IMR-90 (cell line): ENCODE measurements around the gene CD36. TPM values are rescaled to one million over a fixed set of nuclear protein-coding genes. Genes with fewer than 3 reads are reported as not detected.

Source experiments
- ATAC-seq: fragments of 200-7000 bp; cut with Tn5 transposase; 2 replicates; pipeline ENCODE4 v1.9.1; 2020; ENCODE audit warnings: low read depth, mild to moderate bottlenecking, moderate library complexity
- BruUV-seq: library from RNA; stranded (reverse); fragments of 400-500 nt; replicated peaks from 2 replicates; lab custom pipeline; 2021; lab: Mats Ljungman, UMichigan
- CTCF ChIA-PET: fragments of 300-600 bp; formaldehyde crosslinking; extraction: SDS; loops from one replicate; lab custom pipeline; 2021; ENCODE audit warnings: antibody characterized with exemption; lab: Yijun Ruan, JAX
- POLR2A ChIA-PET: fragments of 300-600 bp; sonication (Branson Sonifier 250); formaldehyde crosslinking; loops from one replicate; lab custom pipeline; 2022; ENCODE audit warnings: antibody characterized with exemption; ENCODE audit not compliant: unreplicated experiment; lab: Charles Lee
- DNase-seq: peaks from one replicate; pipeline ENCODE4 v3.0.0; 2013
- H2AFZ ChIP-seq: replicated peaks from 2 replicates; pipeline ENCODE3; 2013; ENCODE audit warnings: low read length, mild to moderate bottlenecking; ENCODE audit not compliant: poor library complexity
- H2AK5ac ChIP-seq: 2 replicates; pipeline ENCODE4 v1.6.1; 2013; ENCODE audit warnings: low read depth, low read length, inconsistent platforms
- H2AK9ac ChIP-seq: replicated peaks from 2 replicates; pipeline ENCODE3; 2013; ENCODE audit warnings: mild to moderate bottlenecking, low read depth, low read length, moderate library complexity; ENCODE audit not compliant: poor library complexity
- H2BK120ac ChIP-seq: 2 replicates; pipeline ENCODE4 v1.6.1; 2013; ENCODE audit warnings: low read depth, low read length, inconsistent platforms
- H2BK15ac ChIP-seq: 3 replicates; pipeline ENCODE4 v1.6.1; 2013; ENCODE audit warnings: low read depth, low read length, inconsistent platforms
- H2BK20ac ChIP-seq: 2 replicates; pipeline ENCODE4 v1.6.1; 2013; ENCODE audit warnings: low read depth, mild to moderate bottlenecking, inconsistent platforms, low read length, moderate library complexity
- H2BK5ac ChIP-seq: 2 replicates; pipeline ENCODE4 v1.6.1; 2013; ENCODE audit warnings: mild to moderate bottlenecking, low read depth, low read length, inconsistent platforms; ENCODE audit not compliant: poor library complexity, severe bottlenecking
- H3K14ac ChIP-seq: replicated peaks from 2 replicates; pipeline ENCODE4 v1.6.1; 2013; ENCODE audit warnings: low read depth, low read length, inconsistent platforms
- H3K18ac ChIP-seq: 2 replicates; pipeline ENCODE4 v1.6.1; 2013; ENCODE audit warnings: low read depth, low read length, control low read depth
- H3K23ac ChIP-seq: 2 replicates; pipeline ENCODE4 v1.6.1; 2013; ENCODE audit warnings: low read depth, low read length, inconsistent platforms
- H3K27ac ChIP-seq: 2 replicates; pipeline ENCODE4 v1.5.1; 2013; ENCODE audit warnings: mild to moderate bottlenecking, control low read depth, low read length; ENCODE audit not compliant: insufficient read depth
- H3K27me3 ChIP-seq: 2 replicates; pipeline ENCODE4 v1.6.1; 2013; ENCODE audit warnings: low read length; ENCODE audit not compliant: control insufficient read depth, insufficient read depth
- H3K36me3 ChIP-seq: 2 replicates; pipeline ENCODE4 v1.6.1; 2013; ENCODE audit warnings: low read length, mixed read lengths; ENCODE audit not compliant: control insufficient read depth, insufficient read depth
- H3K4ac ChIP-seq: 2 replicates; pipeline ENCODE4 v1.6.1; 2013; ENCODE audit warnings: low read depth, low read length, inconsistent platforms
- H3K4me1 ChIP-seq: 2 replicates; pipeline ENCODE4 v1.6.1; 2013; ENCODE audit warnings: low read length, mixed read lengths; ENCODE audit not compliant: control insufficient read depth, insufficient read depth
- H3K4me2 ChIP-seq: 2 replicates; pipeline ENCODE4 v1.6.1; 2013; ENCODE audit warnings: low read depth, mild to moderate bottlenecking, control low read depth, low read length, moderate library complexity
- H3K4me3 ChIP-seq: 2 replicates; pipeline ENCODE4 v1.5.1; 2013; ENCODE audit warnings: low read depth, mild to moderate bottlenecking, control low read depth, low read length, moderate library complexity; ENCODE audit not compliant: insufficient read depth
- H3K56ac ChIP-seq: 2 replicates; pipeline ENCODE4 v1.6.1; 2013; ENCODE audit warnings: low read length, inconsistent platforms; ENCODE audit not compliant: insufficient read depth; ENCODE audit errors: extremely low read depth
- H3K79me1 ChIP-seq, 2 experiments: 2 replicates each; pipeline ENCODE4 v1.6.1; 2013; ENCODE audit warnings: low read length in 2 of 2, inconsistent platforms in 1 of 2, low read depth in 1 of 2
- H3K9ac ChIP-seq: 2 replicates; pipeline ENCODE4 v1.6.1; 2013; ENCODE audit warnings: low read depth, low read length, control low read depth
- H3K9me1 ChIP-seq: 2 replicates; pipeline ENCODE4 v1.6.1; 2013; ENCODE audit warnings: low read length, inconsistent platforms; ENCODE audit not compliant: insufficient read depth
- H3K9me3 ChIP-seq: 2 replicates; pipeline ENCODE4 v1.6.1; 2013; ENCODE audit warnings: low read length; ENCODE audit not compliant: control insufficient read depth, insufficient read depth
- H4K20me1 ChIP-seq: 2 replicates; pipeline ENCODE4 v1.6.1; 2013; ENCODE audit warnings: low read length, inconsistent platforms; ENCODE audit not compliant: insufficient read depth
- H4K5ac ChIP-seq: 2 replicates; pipeline ENCODE4 v1.6.1; 2013; ENCODE audit warnings: mild to moderate bottlenecking, low read depth, low read length, control low read depth
- H4K8ac ChIP-seq, 2 experiments: 2 replicates each; pipeline ENCODE4 v1.6.1; 2013; ENCODE audit warnings: low read depth in 2 of 2, low read length in 2 of 2, control low read depth in 1 of 2, inconsistent platforms in 1 of 2
- H4K91ac ChIP-seq: 2 replicates; pipeline ENCODE4 v1.6.1; 2013; ENCODE audit warnings: low read depth, low read length, inconsistent platforms; ENCODE audit not compliant: insufficient read depth
- CHD1 ChIP-seq: IDR thresholded peaks from 2 replicates; pipeline ENCODE4 v1.6.1; 2012; ENCODE audit warnings: low read depth, low read length, improper control_type of control experiment
- CTCF ChIP-seq: conservative IDR thresholded peaks from 2 replicates; pipeline ENCODE4 v1.5.1; 2012; ENCODE audit warnings: mild to moderate bottlenecking, low read depth, low read length, improper control_type of control experiment
- MAFK ChIP-seq: IDR thresholded peaks from 2 replicates; pipeline ENCODE4 v1.6.1; 2012; ENCODE audit warnings: low read depth, low read length, improper control_type of control experiment
- MXI1 ChIP-seq: IDR thresholded peaks from 2 replicates; pipeline ENCODE4 v1.6.1; 2012; ENCODE audit warnings: low read depth, mild to moderate bottlenecking, low read length, moderate library complexity, borderline replicate concordance
- NFE2L2 ChIP-seq: fragments of 150-350 bp; IDR thresholded peaks from 2 replicates; pipeline ENCODE4 v1.6.1; 2016; ENCODE audit warnings: low read depth, mild to moderate bottlenecking, low read length
- POLR2A ChIP-seq: IDR thresholded peaks from 2 replicates; pipeline ENCODE4 v1.6.1; 2012; ENCODE audit warnings: mild to moderate bottlenecking, low read depth, low read length
- RAD21 ChIP-seq: IDR thresholded peaks from 2 replicates; pipeline ENCODE4 v1.6.1; 2012; ENCODE audit warnings: low read length, improper control_type of control experiment
- WGBS, 2 experiments: methylation state at CpG; one replicate each; pipeline versions ENCODE4 v1.1.5 to v1.1.7; 2013; ENCODE audit warnings: missing lambda C conversion rate in 2 of 2; ENCODE audit not compliant: insufficient read length in 1 of 2; ENCODE audit errors: extremely low coverage in 2 of 2; 5-methylcytosine and 5-hydroxymethylcytosine counted together
- dilution Hi-C: fragments of 300-500 bp; cut with HindIII; formaldehyde crosslinking; loops from one replicate; pipeline ENCODE4 v1.14.3; 2018; ENCODE audit warnings: low sequenced_read_pairs; ENCODE audit not compliant: unreplicated experiment
- in situ Hi-C: fragments of 300-500 bp; cut with MboI; formaldehyde crosslinking; loops from 3 replicates; pipeline ENCODE4 v1.14.3; 2019; ENCODE audit warnings: low sequenced_read_pairs, inconsistent platforms, mixed read lengths
- intact Hi-C: fragments of 100-400 bp; cut with micrococcal nuclease; formaldehyde crosslinking; loops from 2 replicates; pipeline ENCODE4 v1.10.0; 2022
- polyA plus RNA-seq, 3 experiments: library from polyadenylated mRNA; depleted of rRNA; stranded (reverse); fragments of >200 nt; gene quantifications; 2 replicates each; pipeline ENCODE4 v1.2.3, GENCODE V29; 2012; ENCODE audit warnings: low replicate concordance in 1 of 3
- total RNA-seq: library from RNA; depleted of rRNA; stranded (reverse); fragments of >200 nt; gene quantifications from 2 replicates; pipeline ENCODE4 v1.2.3, GENCODE V29; 2012
- TF ChIP-seq, protein P1 (sequence below): fragments of 150-350 bp; IDR thresholded peaks from 2 replicates; pipeline ENCODE4 v1.6.1; 2016; ENCODE audit warnings: low read depth, mild to moderate bottlenecking, low read length, moderate library complexity, borderline replicate concordance

CD36 gene
- total and polyA plus RNA-seq, 2 of the 4 experiments (the other 2 are of a cell fraction) = 0.19 to 0.54 TPM

DNA sequence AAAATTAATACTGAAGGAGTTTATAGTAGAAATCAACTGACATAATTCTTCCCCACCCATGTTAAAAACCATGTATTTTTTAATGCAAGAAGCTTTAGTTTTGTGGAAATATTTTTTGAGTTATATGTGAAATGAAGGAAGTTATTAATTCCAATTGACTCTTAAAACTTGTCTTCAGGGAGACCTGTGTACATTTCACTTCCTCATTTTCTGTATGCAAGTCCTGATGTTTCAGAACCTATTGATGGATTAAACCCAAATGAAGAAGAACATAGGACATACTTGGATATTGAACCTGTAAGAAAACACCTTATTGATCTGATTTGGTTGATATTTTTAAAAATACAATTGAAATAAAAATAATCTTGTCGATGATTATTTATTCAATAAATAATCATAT, 33.3 kb downstream of the CD36 start:
- ChIA-PET CTCF (no interaction called here), POLR2A (no interaction called here)
- H3K9me1 ChIP-seq = no peaks in the 10 kb centered on the region
- no peak overlapping the region for H3K27ac ChIP-seq
- no peak overlapping the region for H3K18ac ChIP-seq
- no CpG with 5 or more reads among the region's 1 CpG for WGBS, 2 experiments
- no peaks in the 10 kb centered on the region for H4K20me1 ChIP-seq
- H3K27me3 ChIP-seq = no peaks in the 10 kb centered on the region
- H3K4me2 ChIP-seq = no peak overlapping the region
- intact Hi-C loops = no loop called here
- no peak overlapping the region for H2BK15ac ChIP-seq
- no peaks in the 10 kb centered on the region for H3K79me1 ChIP-seq
- no peaks in the 10 kb centered on the region for H3K36me3 ChIP-seq
- H3K9ac ChIP-seq = no peak overlapping the region
- in situ Hi-C loops = loop anchor here (25.0 kb wide), 1 partner anchor 584 kb away; no protein-coding TSS in a partner anchor
- dilution Hi-C loops = no loop called here
- H4K91ac ChIP-seq = no peak overlapping the region
- no TSS peak for BruUV-seq
- no peaks in the 10 kb centered on the region for H3K9me3 ChIP-seq
- no peak for TF ChIP-seq CHD1
- no peak for TF ChIP-seq NFE2L2
- no peak for TF ChIP-seq CTCF
- no peak for TF ChIP-seq POLR2A
- TF ChIP-seq, protein P1, sequence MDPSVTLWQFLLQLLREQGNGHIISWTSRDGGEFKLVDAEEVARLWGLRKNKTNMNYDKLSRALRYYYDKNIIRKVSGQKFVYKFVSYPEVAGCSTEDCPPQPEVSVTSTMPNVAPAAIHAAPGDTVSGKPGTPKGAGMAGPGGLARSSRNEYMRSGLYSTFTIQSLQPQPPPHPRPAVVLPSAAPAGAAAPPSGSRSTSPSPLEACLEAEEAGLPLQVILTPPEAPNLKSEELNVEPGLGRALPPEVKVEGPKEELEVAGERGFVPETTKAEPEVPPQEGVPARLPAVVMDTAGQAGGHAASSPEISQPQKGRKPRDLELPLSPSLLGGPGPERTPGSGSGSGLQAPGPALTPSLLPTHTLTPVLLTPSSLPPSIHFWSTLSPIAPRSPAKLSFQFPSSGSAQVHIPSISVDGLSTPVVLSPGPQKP = no peak
- TF ChIP-seq RAD21 = no peak
- no peak for TF ChIP-seq MXI1
- TF ChIP-seq MAFK = no peak
- H3K4ac ChIP-seq = no peak overlapping the region
- DNase-seq (no peak), ATAC-seq (no peak)
- H3K56ac ChIP-seq = no peak overlapping the region
- no peak overlapping the region for H3K14ac ChIP-seq
- no peak overlapping the region for H2BK120ac ChIP-seq
- H3K4me3 ChIP-seq = no peak overlapping the region
- H2BK5ac ChIP-seq = no peak overlapping the region
- no peak overlapping the region for H2AK9ac ChIP-seq
- no peak overlapping the region for H4K8ac ChIP-seq
- no peak overlapping the region for H4K5ac ChIP-seq
- no peak overlapping the region for H2BK20ac ChIP-seq
- H2AFZ ChIP-seq = no peak overlapping the region
- H2AK5ac ChIP-seq = no peak overlapping the region
- H3K23ac ChIP-seq = no peak overlapping the region
- H3K4me1 ChIP-seq = no peaks in the 10 kb centered on the region
